NT2/D1 (cell line): ENCODE measurements around the gene B3GAT2.

ENCODE experiments used
- DNase-seq: peaks from one replicate; pipeline ENCODE4 v3.0.0-alpha.2; 2011; ENCODE audit warnings: low read depth, low spot score
- H3K27me3 ChIP-seq: 2 replicates; pipeline ENCODE4 v1.6.0; 2011; ENCODE audit warnings: mild to moderate bottlenecking; ENCODE audit not compliant: insufficient read length, insufficient read depth
- H3K36me3 ChIP-seq: 2 replicates; pipeline ENCODE4 v1.6.1; 2011; ENCODE audit warnings: mild to moderate bottlenecking, low read length, mixed read lengths; ENCODE audit not compliant: insufficient read depth, insufficient read length
- H3K4me1 ChIP-seq: 2 replicates; pipeline ENCODE4 v1.5.1; 2011; ENCODE audit not compliant: insufficient read depth, insufficient read length
- H3K4me3 ChIP-seq: 2 replicates; pipeline ENCODE4 v1.5.1; 2011; ENCODE audit warnings: low read depth; ENCODE audit not compliant: insufficient read length
- H3K9ac ChIP-seq: 2 replicates; pipeline ENCODE4 v1.6.0; 2011; ENCODE audit warnings: low read depth; ENCODE audit not compliant: insufficient read length
- H3K9me3 ChIP-seq: 2 replicates; pipeline ENCODE4 v1.5.1; 2011; ENCODE audit warnings: mild to moderate bottlenecking, low read length; ENCODE audit not compliant: insufficient read depth
- SUZ12 ChIP-seq: IDR thresholded peaks from 2 replicates; pipeline ENCODE4 v1.6.1; 2011; ENCODE audit not compliant: insufficient read length, insufficient read depth; ENCODE audit errors: extremely low read depth
- YY1 ChIP-seq: IDR thresholded peaks from 2 replicates; pipeline ENCODE4 v1.6.1; 2011; ENCODE audit not compliant: insufficient read length, insufficient read depth
- ZNF274 ChIP-seq: IDR thresholded peaks from 2 replicates; pipeline ENCODE4 v1.6.1; 2011; ENCODE audit warnings: mild to moderate bottlenecking, low read depth, low read length

Gene B3GAT2

GRCh38 chr6:70900047-70900446 lies 56.8 kb downstream of the B3GAT2 start:
- TF ChIP-seq SUZ12 (no peak), ZNF274 (no peak), YY1 (no peak)
- no peak for DNase-seq
- H3K4me3 ChIP-seq = no peak overlapping the region
- no peaks in the 10 kb centered on the region for H3K36me3 ChIP-seq
- H3K9me3 ChIP-seq = no peaks in the 10 kb centered on the region
- H3K27me3 ChIP-seq = no peaks in the 10 kb centered on the region
- no peak overlapping the region for H3K9ac ChIP-seq
- no peaks in the 10 kb centered on the region for H3K4me1 ChIP-seq

GRCh38 chr6:70894001-70894400 lies 62.9 kb downstream of the B3GAT2 start:
- H3K9ac ChIP-seq = no peak overlapping the region
- no peaks in the 10 kb centered on the region for H3K36me3 ChIP-seq
- no peaks in the 10 kb centered on the region for H3K4me1 ChIP-seq
- DNase-seq = no peak
- H3K4me3 ChIP-seq = no peak overlapping the region
- no peak for TF ChIP-seq ZNF274
- no peak for TF ChIP-seq SUZ12
- TF ChIP-seq YY1 = no peak
- no peaks in the 10 kb centered on the region for H3K27me3 ChIP-seq
- no peaks in the 10 kb centered on the region for H3K9me3 ChIP-seq

GRCh38 chr6:70889270-70889669 lies 67.6 kb downstream of the B3GAT2 start:
- no peaks in the 10 kb centered on the region for H3K9me3 ChIP-seq
- no peaks in the 10 kb centered on the region for H3K27me3 ChIP-seq
- H3K4me3 ChIP-seq = no peak overlapping the region
- H3K4me1 ChIP-seq = no peaks in the 10 kb centered on the region
- no peaks in the 10 kb centered on the region for H3K36me3 ChIP-seq
- no peak overlapping the region for H3K9ac ChIP-seq
- no peak for TF ChIP-seq SUZ12
- TF ChIP-seq YY1 = no peak
- no peak for TF ChIP-seq ZNF274
- DNase-seq = no peak

- Histone ChIP-seq H3K4me3 (no peak overlapping the region), H3K4me1 (no peaks in the 10 kb centered on the region), H3K9ac (no peak overlapping the region), H3K27me3 (no peaks in the 10 kb centered on the region), H3K9me3 (no peaks in the 10 kb centered on the region), H3K36me3 (no peaks in the 10 kb centered on the region)
- no peak for DNase-seq
- TF ChIP-seq ZNF274 = no peak
- no peak for TF ChIP-seq YY1
- TF ChIP-seq SUZ12 = no peak
These were observed 70.2 kb downstream of the B3GAT2 start for GRCh38 chr6:70886661-70887060.

GRCh38 chr6:70886071-70886470 lies 70.8 kb downstream of the B3GAT2 start:
- no peak for DNase-seq
- Histone ChIP-seq H3K9me3 (no peaks in the 10 kb centered on the region), H3K9ac (no peak overlapping the region), H3K4me1 (no peaks in the 10 kb centered on the region), H3K27me3 (no peaks in the 10 kb centered on the region), H3K4me3 (no peak overlapping the region), H3K36me3 (no peaks in the 10 kb centered on the region)
- TF ChIP-seq ZNF274 (no peak), YY1 (no peak), SUZ12 (no peak)

GRCh38 chr6:70884074-70884983 lies 72.5 kb downstream of the B3GAT2 start:
- no peaks in the 10 kb centered on the region for H3K27me3 ChIP-seq
- H3K4me3 ChIP-seq = no peak overlapping the region
- TF ChIP-seq ZNF274 (no peak), YY1 (no peak), SUZ12 (no peak)
- peak; percentile 58 for DNase-seq
- no peaks in the 10 kb centered on the region for H3K9me3 ChIP-seq
- no peak overlapping the region for H3K9ac ChIP-seq
- H3K36me3 ChIP-seq = no peaks in the 10 kb centered on the region
- H3K4me1 ChIP-seq = no peaks in the 10 kb centered on the region

- no peaks in the 10 kb centered on the region for H3K9me3 ChIP-seq
- H3K9ac ChIP-seq = no peak overlapping the region
- no peaks in the 10 kb centered on the region for H3K27me3 ChIP-seq
- no peaks in the 10 kb centered on the region for H3K4me1 ChIP-seq
- H3K4me3 ChIP-seq = no peak overlapping the region
- no peak for DNase-seq
- H3K36me3 ChIP-seq = no peaks in the 10 kb centered on the region
- TF ChIP-seq SUZ12 = no peak
- TF ChIP-seq YY1 = no peak
- TF ChIP-seq ZNF274 = no peak
These were observed 77.4 kb downstream of the B3GAT2 start for GRCh38 chr6:70879496-70879895.
